OCI-LY1 (cell line): ENCODE data around the gene DOCK7.

ENCODE experiments used
- H2AFZ ChIP-seq: fragments of 200-600 bp; sonication (generic), shearing (Covaris generic); 2 replicates; pipeline ENCODE4 v1.6.0; 2014; ENCODE audit warnings: antibody characterized with exemption, mild to moderate bottlenecking, low read length
- H3F3A ChIP-seq: fragments of 200-600 bp; sonication (generic), shearing (Covaris generic); 2 replicates; pipeline ENCODE4 v1.6.0; 2014; ENCODE audit warnings: mild to moderate bottlenecking, antibody characterized with exemption, low read length, moderate library complexity; ENCODE audit not compliant: insufficient read depth
- H3K27ac ChIP-seq: fragments of 200-600 bp; sonication (generic); 2 replicates; pipeline ENCODE4 v1.5.1; 2014; ENCODE audit warnings: low read length, mixed run types, mild to moderate bottlenecking, low read depth; ENCODE audit not compliant: poor library complexity, severe bottlenecking
- H3K27me3 ChIP-seq: fragments of 200-600 bp; sonication (generic); 2 replicates; pipeline ENCODE4 v1.6.0; 2014; ENCODE audit warnings: antibody characterized with exemption, mild to moderate bottlenecking, low read length, moderate library complexity; ENCODE audit not compliant: insufficient read depth
- H3K36me3 ChIP-seq: fragments of 200-600 bp; sonication (generic); 2 replicates; pipeline ENCODE4 v1.6.1; 2014; ENCODE audit warnings: mild to moderate bottlenecking, antibody characterized with exemption, low read length, moderate library complexity, mixed read lengths; ENCODE audit not compliant: insufficient read depth
- H3K4me1 ChIP-seq: fragments of 200-600 bp; sonication (generic); 2 replicates; pipeline ENCODE4 v1.5.1; 2014; ENCODE audit warnings: mild to moderate bottlenecking, low read length, moderate library complexity; ENCODE audit not compliant: insufficient read depth, severe bottlenecking
- H3K4me2 ChIP-seq: fragments of 200-600 bp; sonication (generic), shearing (Covaris generic); 2 replicates; pipeline ENCODE4 v1.6.1; 2014; ENCODE audit warnings: low read length
- H3K4me3 ChIP-seq: fragments of 200-600 bp; sonication (generic); 2 replicates; pipeline ENCODE4 v1.5.1; 2014; ENCODE audit warnings: low read length, low read depth, mild to moderate bottlenecking, mixed read lengths; ENCODE audit not compliant: poor library complexity, severe bottlenecking
- H3K79me2 ChIP-seq: fragments of 200-600 bp; shearing (Covaris generic); 2 replicates; pipeline ENCODE4 v1.6.1; 2016; ENCODE audit warnings: mixed run types, low read length, mixed read lengths; ENCODE audit not compliant: insufficient read depth
- H3K9ac ChIP-seq: fragments of 200-600 bp; sonication (generic), shearing (Covaris generic); 2 replicates; pipeline ENCODE4 v1.6.1; 2014; ENCODE audit warnings: mild to moderate bottlenecking, low read length, mixed read lengths
- H3K9me2 ChIP-seq: fragments of 200-600 bp; sonication (generic), shearing (Covaris generic); 2 replicates; pipeline ENCODE4 v1.6.1; 2014; ENCODE audit warnings: low read depth, mild to moderate bottlenecking, low read length, mixed read lengths
- H3K9me3 ChIP-seq: fragments of 200-600 bp; shearing (Covaris generic); 2 replicates; pipeline ENCODE4 v1.6.1; 2014; ENCODE audit warnings: low read length, mixed read lengths
- H4K20me1 ChIP-seq: fragments of 200-600 bp; sonication (generic), shearing (Covaris generic); 2 replicates; pipeline ENCODE4 v1.6.0; 2016; ENCODE audit warnings: mild to moderate bottlenecking, low read length; ENCODE audit not compliant: insufficient read depth
- CTCF ChIP-seq: fragments of 200-600 bp; sonication (generic), shearing (Covaris generic); IDR thresholded peaks from 2 replicates; pipeline ENCODE4 v1.5.1; 2017; ENCODE audit warnings: mild to moderate bottlenecking, antibody characterized with exemption, low read length, moderate library complexity, mixed read lengths
- EZH2 ChIP-seq: fragments of 200-600 bp; sonication (generic), shearing (Covaris generic); IDR thresholded peaks from 2 replicates; pipeline ENCODE4 v1.8.0; 2017; ENCODE audit warnings: borderline replicate concordance, mixed run types, mild to moderate bottlenecking, antibody characterized with exemption, low read length, moderate library complexity, mixed read lengths

Gene DOCK7

GRCh38 chr1:62726011-62726442 is 37.8 kb upstream of the DOCK7 start:
- Histone ChIP-seq H3K9ac (no peak overlapping the region), H3F3A (no peaks in the 10 kb centered on the region), H3K36me3 (no peaks in the 10 kb centered on the region), H3K9me2 (no peaks in the 10 kb centered on the region), H3K27ac (no peak overlapping the region), H3K9me3 (no peaks in the 10 kb centered on the region), H2AFZ (no peak overlapping the region), H3K27me3 (no peaks in the 10 kb centered on the region), H3K4me1 (no peaks in the 10 kb centered on the region), H3K79me2 (no peaks in the 10 kb centered on the region), H4K20me1 (no peaks in the 10 kb centered on the region), H3K4me3 (no peak overlapping the region), H3K4me2 (no peak overlapping the region)
- no peak for TF ChIP-seq EZH2
- no peak for TF ChIP-seq CTCF

GRCh38 chr1:62725255-62725654 is 37.1 kb upstream of the DOCK7 start:
- no peaks in the 10 kb centered on the region for H3K36me3 ChIP-seq
- no peak overlapping the region for H2AFZ ChIP-seq
- no peak overlapping the region for H3K9ac ChIP-seq
- no peak overlapping the region for H3K4me2 ChIP-seq
- H3K9me3 ChIP-seq = no peaks in the 10 kb centered on the region
- H3K27ac ChIP-seq = no peak overlapping the region
- no peaks in the 10 kb centered on the region for H3K27me3 ChIP-seq
- H3K4me3 ChIP-seq = no peak overlapping the region
- no peaks in the 10 kb centered on the region for H3K79me2 ChIP-seq
- H4K20me1 ChIP-seq = no peaks in the 10 kb centered on the region
- H3K4me1 ChIP-seq = no peaks in the 10 kb centered on the region
- H3K9me2 ChIP-seq = no peaks in the 10 kb centered on the region
- no peaks in the 10 kb centered on the region for H3F3A ChIP-seq
- TF ChIP-seq EZH2 (no peak), CTCF (no peak)

DNA sequence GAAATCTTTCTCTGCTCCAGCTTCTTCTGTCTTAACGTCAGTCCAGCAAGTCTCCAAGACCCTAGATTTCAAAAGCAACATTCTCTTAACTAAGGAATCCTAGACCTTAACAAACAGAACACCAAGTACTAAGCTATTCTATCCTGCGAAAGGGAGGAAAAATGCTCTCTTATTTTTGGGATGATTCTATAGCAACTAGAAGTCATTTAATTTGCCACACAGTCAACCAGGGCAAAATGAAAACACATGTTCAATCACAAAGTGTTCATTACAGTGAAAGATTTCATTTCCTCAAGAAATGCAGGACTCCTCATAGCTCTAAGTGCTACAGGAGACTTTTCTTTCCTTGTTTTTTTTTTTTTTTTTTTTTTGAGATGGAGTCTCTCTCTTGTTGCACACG is 36.2 kb upstream of the DOCK7 start:
- Histone ChIP-seq H3K4me1 (no peaks in the 10 kb centered on the region), H3K9ac (no peak overlapping the region), H2AFZ (no peak overlapping the region), H3K9me3 (no peaks in the 10 kb centered on the region), H3K9me2 (no peaks in the 10 kb centered on the region), H3K36me3 (no peaks in the 10 kb centered on the region), H3K27ac (no peak overlapping the region), H3K4me2 (no peak overlapping the region), H4K20me1 (no peaks in the 10 kb centered on the region), H3K79me2 (no peaks in the 10 kb centered on the region), H3K27me3 (no peaks in the 10 kb centered on the region), H3K4me3 (no peak overlapping the region), H3F3A (no peaks in the 10 kb centered on the region)
- TF ChIP-seq EZH2 (no peak), CTCF (no peak)
